ENCODE results near the gene MYL10.

MYL10 gene

DNA sequence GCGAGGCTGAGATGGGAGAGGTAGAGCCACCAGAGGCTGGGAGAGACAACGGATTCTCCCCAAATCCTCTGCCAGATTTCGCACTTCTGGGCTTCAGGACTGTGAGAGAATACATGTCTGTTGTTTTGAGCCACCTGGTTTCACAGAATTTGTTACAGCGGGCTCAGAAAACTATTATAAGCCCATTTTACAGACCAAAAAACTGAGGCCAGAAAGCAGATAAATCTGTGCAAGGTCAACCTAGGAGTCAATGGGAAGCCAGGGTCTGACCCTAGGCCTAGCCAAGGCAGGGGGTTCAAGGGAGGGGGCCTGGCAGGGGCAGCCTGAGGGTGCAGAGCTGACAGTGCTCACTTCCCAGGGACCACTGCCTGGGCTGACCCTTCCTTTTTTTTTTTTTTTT lies 8.7 kb downstream of the MYL10 start:
- TF ChIP-seq, protein P1, sequence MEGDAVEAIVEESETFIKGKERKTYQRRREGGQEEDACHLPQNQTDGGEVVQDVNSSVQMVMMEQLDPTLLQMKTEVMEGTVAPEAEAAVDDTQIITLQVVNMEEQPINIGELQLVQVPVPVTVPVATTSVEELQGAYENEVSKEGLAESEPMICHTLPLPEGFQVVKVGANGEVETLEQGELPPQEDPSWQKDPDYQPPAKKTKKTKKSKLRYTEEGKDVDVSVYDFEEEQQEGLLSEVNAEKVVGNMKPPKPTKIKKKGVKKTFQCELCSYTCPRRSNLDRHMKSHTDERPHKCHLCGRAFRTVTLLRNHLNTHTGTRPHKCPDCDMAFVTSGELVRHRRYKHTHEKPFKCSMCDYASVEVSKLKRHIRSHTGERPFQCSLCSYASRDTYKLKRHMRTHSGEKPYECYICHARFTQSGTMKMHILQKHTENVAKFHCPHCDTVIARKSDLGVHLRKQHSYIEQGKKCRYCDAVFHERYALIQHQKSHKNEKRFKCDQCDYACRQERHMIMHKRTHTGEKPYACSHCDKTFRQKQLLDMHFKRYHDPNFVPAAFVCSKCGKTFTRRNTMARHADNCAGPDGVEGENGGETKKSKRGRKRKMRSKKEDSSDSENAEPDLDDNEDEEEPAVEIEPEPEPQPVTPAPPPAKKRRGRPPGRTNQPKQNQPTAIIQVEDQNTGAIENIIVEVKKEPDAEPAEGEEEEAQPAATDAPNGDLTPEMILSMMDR (IDR thresholded peaks at IDR 0.05; ENCODE audit: extremely low read depth, missing control alignments) = no peak
- no peak for DNase-seq (ENCODE audit: low spot score)

DNA sequence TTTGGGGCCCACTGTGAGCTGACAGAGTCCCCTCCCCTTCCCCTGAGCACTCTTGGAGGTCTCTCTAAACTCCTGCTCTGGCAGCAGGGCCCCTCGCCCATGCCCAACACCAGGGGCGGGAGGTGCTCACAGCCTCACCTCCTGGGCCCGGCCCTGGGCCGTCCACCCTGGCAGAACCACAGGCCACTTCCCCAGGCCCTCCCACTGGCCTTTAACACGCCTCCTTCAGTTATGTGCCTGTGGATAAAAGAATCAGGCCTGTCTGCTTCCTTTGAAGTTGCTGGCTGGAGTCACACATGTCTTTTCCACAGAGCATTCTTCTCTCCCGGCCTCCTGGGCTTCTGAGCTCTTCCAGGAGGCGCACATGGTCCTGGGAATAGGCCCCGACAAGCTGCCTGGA lies 10.2 kb downstream of the MYL10 start:
- no peak for DNase-seq (ENCODE audit: low spot score)
- TF ChIP-seq, protein P1 (IDR thresholded peaks at IDR 0.05; ENCODE audit: extremely low read depth, missing control alignments) = no peak

DNA sequence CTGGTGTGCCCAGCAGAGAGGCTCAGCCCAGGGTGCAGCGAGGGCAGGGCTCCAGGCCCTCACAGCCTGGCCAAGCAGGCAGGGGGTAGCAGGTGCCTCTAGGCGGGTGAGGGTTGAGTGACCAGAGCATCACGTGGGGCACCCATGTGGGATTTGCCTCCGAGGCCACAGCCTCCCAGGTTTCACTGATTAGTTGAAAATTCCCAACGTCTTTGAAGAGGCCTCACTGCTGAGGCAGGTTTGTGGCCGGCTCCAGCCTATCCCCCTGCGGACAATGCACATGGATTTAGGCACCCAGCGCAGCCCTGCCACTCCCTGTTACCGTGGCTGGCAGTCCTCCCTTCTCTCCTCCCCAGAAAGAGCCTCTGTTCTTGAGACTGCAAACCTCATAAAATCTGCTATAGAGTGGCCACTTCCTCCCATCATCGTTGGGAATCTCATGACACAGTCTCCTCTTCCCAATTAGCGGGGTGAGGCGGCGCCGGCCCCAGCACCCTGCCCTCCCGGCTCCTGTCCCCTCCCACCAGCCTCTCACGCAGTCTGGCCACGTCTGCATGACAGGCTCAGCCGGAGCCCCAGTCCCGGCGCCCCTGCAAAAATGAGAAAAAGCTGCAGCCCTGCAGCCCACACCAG lies 10.8 kb downstream of the MYL10 start:
- DNase-seq (ENCODE audit: low spot score) = no peak

DNA sequence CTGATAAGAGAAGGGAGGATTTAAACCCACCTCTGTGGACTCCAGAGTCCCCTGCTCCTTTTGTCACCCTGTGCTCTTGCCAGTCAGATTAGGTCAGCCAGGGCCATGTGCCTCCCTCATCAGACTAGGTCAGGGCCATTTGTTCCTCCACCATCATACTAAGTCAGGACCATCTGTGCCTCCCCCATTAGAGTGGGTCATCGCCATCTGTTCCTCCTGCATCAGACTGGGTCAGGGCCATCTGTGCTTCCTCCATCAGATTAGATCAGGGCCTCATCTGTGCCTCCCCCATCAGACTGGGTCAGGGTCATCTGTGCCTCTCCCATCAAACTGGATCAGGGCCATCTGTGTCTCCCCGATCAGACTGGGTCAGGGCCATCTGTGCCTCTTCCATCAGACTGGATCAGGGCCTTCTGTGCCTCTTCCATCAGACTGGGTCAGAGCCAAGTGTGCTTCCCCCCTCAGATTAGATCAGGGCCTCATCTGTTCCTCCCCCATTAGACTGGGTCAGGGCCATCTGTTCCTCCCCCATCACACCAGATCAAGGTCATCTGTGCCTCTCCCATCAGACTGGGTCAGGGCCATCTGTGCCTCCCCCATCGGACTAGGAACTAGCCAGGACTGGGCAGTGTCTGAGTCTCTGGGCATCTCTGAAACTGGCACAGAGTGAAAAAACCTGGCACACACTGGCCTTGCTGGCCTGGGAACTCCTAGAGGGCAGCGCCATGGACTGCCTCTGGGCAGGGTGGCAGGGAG lies 11.5 kb downstream of the MYL10 start:
- TF ChIP-seq, protein P1 (IDR thresholded peaks at IDR 0.05; ENCODE audit: extremely low read depth, missing control alignments) = no peak
- no peak for DNase-seq (ENCODE audit: low spot score)

More for the DNA sequence above, 10.8 kb downstream of the MYL10 start:
- TF ChIP-seq, protein P1 (IDR thresholded peaks at IDR 0.05; ENCODE audit: extremely low read depth, missing control alignments) = no peak

DNA sequence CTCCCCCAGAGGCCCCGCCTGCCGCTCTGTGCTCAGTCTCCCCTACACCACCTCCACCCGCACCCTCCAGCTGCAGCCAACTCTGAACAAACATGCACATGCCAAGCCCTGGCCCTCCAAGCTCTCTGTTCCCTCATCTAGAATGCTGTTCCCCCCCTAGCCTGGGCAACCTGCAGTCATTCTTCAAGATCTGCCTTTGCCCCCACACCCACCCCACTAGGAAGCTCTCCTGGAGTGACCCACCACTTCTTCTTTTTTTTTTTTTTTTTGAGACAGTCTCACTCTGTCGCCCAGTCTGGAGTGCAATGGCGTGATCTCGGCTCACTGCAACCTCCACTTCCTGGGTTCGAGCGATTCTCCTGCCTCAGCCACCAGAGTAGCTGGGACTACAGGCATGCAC lies 13.7 kb downstream of the MYL10 start:
- TF ChIP-seq, protein P1 (IDR thresholded peaks at IDR 0.05; ENCODE audit: extremely low read depth, missing control alignments) = no peak
- DNase-seq (ENCODE audit: low spot score) = no peak

DNA sequence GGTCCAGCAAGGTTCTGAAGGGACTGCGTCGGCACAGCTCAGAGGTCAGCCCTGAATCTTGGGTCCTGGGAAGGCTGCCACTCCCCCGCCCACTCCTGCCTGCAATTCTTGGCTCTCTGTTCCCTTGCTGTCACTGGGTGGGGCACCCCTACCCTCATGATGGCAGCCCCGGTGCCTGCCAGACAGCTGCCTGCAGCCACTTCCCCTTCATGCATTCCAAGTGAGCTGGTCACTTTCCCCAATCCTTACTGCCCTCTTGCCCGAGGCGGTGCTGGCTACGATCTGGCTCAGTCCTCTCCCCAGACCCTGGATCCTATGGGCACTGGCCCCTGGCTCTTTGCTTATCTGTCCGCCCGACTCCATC lies 14.2 kb downstream of the MYL10 start:
- TF ChIP-seq, protein P1 (IDR thresholded peaks at IDR 0.05; ENCODE audit: extremely low read depth, missing control alignments) = no peak
- no peak for DNase-seq (ENCODE audit: low spot score)

DNA sequence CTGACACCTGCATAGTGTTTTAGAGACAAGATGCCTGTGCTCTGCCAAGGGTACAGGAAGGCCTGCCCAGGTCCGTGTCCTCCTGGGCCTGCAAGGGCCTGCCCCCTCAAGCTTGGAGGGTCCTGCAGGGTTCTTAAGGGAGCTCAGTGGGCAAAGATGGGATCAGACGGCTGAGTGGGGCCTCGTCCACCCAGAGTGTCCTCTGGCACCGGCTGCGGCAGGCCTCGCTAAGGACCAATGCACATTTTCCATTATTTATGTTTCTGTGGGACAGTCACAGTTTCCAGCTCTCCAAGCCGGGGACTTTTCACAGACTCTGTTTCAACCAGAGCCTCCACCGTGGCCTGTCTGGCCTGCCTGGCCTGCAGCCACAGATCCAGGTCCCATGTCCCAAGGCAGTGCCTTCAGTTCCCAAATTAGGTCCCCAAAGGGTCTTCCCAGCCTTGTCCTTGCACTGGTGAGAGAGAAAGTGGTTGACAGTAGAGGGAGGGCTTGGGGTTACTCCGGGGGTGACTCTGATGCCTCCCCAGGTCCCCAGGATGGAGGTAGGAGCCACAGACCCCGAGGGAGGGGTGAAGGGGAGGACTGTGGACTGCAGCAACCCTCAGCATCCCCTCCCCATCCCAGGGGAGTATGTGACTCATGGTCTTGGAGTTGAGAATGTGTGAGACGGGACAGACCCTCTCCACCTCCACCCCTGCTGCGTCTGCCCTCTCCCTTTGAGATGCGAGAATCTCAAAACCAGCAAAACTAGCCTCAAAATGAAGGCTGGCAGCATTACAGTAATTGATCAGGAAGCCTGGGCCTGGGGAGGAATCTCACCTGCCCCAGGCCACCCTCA lies 14.8 kb downstream of the MYL10 start:
- DNase-seq (ENCODE audit: low spot score) = no peak
- TF ChIP-seq, protein P1 (IDR thresholded peaks at IDR 0.05; ENCODE audit: extremely low read depth, missing control alignments) = no peak
